Lung (tissue), 12 donors: ENCODE results near the gene SNTA1. TPM values are rescaled to one million over a fixed set of nuclear protein-coding genes. Genes with fewer than 3 reads are reported as not detected.
"Not testable (repeated sequence)": the region's sequence is repeated elsewhere in the genome, so short reads cannot be mapped to it uniquely, and the experiment has no call there.

Experiments used
- ATAC-seq: fragments of 200-7000 bp; cut with Tn5 transposase; one replicate; pipeline ENCODE4 v1.9.1; 2020; ENCODE audit warnings: moderate number of reproducible peaks; ENCODE audit not compliant: insufficient read depth, low FRiP score
- DNase-seq, 3 donors: peaks; one replicate each; pipeline ENCODE4 v3.0.0-alpha.2; 2013 to 2017
- H3K27ac ChIP-seq, 2 donors: one replicate each; pipeline ENCODE4 v1.5.1; 2013; ENCODE audit warnings: mild to moderate bottlenecking in 2 of 2, moderate library complexity in 2 of 2, control low read depth in 1 of 2, inconsistent platforms in 1 of 2, low read depth in 1 of 2, low read length in 1 of 2
- H3K27me3 ChIP-seq, 3 donors: one replicate each; pipeline ENCODE4 v1.5.1; 2013; ENCODE audit warnings: low read length in 2 of 3; ENCODE audit not compliant: control insufficient read depth in 3 of 3, insufficient read depth in 3 of 3
- H3K36me3 ChIP-seq, 4 donors: one replicate each; pipeline ENCODE4 v1.5.1; 2013; ENCODE audit warnings: low read length in 4 of 4, mild to moderate bottlenecking in 1 of 4, moderate library complexity in 1 of 4; ENCODE audit not compliant: control insufficient read depth in 4 of 4, insufficient read depth in 4 of 4
- H3K4me1 ChIP-seq, 5 donors: one replicate each; pipeline ENCODE4 v1.5.1; 2013; ENCODE audit warnings: low read length in 5 of 5, mild to moderate bottlenecking in 2 of 5, moderate library complexity in 1 of 5; ENCODE audit not compliant: control insufficient read depth in 5 of 5, insufficient read depth in 5 of 5
- H3K4me3 ChIP-seq: one replicate; pipeline ENCODE4 v1.5.1; 2013; ENCODE audit warnings: mild to moderate bottlenecking, control low read depth, moderate library complexity
- H3K9ac ChIP-seq, 2 donors: one replicate each; pipeline ENCODE4 v1.5.1; 2013; ENCODE audit warnings: low read length in 2 of 2, control low read depth in 1 of 2; ENCODE audit not compliant: insufficient read depth in 1 of 2
- H3K9me3 ChIP-seq, 4 donors: one replicate each; pipeline ENCODE4 v1.5.1; 2013; ENCODE audit warnings: low read length in 3 of 4, mild to moderate bottlenecking in 1 of 4, moderate library complexity in 1 of 4; ENCODE audit not compliant: control insufficient read depth in 4 of 4, insufficient read depth in 3 of 4
- WGBS, 2 donors: extraction: QIAGEN DNeasy Blood & Tissue Kit; methylation state at CpG; one replicate each; pipeline ENCODE4 v1.1.7; 2013; 5-methylcytosine and 5-hydroxymethylcytosine counted together
- polyA plus RNA-seq, 2 donors: library from polyadenylated mRNA; stranded (reverse); fragments of 200-250 nt; gene quantifications; one replicate each; pipeline ENCODE4 v1.2.1, GENCODE V29; 2013
- total RNA-seq, 2 donors: library from RNA; depleted of rRNA in 1 of 2; stranded (reverse); fragments of >200 nt in 1 of 2; gene quantifications; one replicate each; pipeline ENCODE4 v1.2.1, GENCODE V29; 2014 to 2021
- TF ChIP-seq, protein P1 (sequence below): IDR thresholded peaks from 2 replicates; pipeline ENCODE4 v1.5.1; 2012; ENCODE audit warnings: mild to moderate bottlenecking; ENCODE audit errors: control extremely low read depth, extremely low read depth
- donor health status: control.
- donor health status: control.
- donor health status: Bipolar disorder and iron deficiency.
- donor health status: healthy.
- donor health status: DM: yes; HTN: yes; CAD: no.

The SNTA1 gene
- total and polyA plus RNA-seq, 4 donors, result 3.7 to 9.9 (median 6.8) TPM

DNA sequence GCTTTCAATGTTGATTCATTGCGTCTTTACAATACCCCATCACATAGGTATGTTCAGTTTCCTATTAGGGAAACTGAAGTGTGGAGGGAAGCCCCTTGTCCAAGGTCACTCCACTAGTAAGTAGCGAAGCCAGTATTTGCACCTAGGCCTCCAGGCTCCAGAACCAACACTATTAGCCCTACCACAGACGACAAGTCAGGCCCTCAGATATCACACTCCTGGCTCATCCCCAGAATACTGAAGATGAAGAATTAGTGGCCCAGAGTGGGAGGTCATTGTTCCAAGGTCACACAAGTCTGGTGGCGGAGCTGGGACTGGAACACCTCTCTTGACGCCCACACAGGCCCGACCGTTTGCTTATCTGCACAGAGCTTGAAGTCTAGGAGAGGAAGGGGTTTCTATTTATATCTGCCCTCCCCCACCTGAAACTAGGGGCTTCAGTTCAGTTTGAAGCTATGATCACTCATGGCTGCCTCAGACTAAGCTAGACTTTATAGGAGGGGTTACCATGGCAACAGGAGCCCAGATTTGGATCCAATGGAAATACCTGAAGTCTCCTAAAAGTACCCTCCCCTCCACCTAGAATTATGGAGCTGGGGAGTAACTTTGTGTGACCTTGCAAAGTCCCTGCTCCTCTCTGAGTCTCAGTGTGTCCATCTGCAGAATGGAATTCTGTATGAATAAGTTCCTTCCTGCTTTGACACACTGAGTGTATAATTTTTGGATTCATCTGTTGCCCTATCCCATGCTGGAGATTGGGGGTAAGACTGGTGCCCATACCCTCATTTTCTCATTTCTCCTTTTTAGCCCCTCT lies 2.2 kb downstream of the SNTA1 start:
- Histone ChIP-seq H3K4me1 (peaks cover 2 to 16% (median 5%) of the 10 kb centered on the region in 5 donors), H3K27ac (peak overlapping the region in 1 of 2 donors; percentile 97), H3K9me3 (no peaks in the 10 kb centered on the region), H3K9ac (no peak overlapping the region), H3K4me3 (no peak overlapping the region), H3K36me3 (no peaks in the 10 kb centered on the region), H3K27me3 (no peaks in the 10 kb centered on the region)
- ATAC-seq (no peak), DNase-seq (peak in 1 of 3 donors; percentile 7)
- TF ChIP-seq, protein P1, sequence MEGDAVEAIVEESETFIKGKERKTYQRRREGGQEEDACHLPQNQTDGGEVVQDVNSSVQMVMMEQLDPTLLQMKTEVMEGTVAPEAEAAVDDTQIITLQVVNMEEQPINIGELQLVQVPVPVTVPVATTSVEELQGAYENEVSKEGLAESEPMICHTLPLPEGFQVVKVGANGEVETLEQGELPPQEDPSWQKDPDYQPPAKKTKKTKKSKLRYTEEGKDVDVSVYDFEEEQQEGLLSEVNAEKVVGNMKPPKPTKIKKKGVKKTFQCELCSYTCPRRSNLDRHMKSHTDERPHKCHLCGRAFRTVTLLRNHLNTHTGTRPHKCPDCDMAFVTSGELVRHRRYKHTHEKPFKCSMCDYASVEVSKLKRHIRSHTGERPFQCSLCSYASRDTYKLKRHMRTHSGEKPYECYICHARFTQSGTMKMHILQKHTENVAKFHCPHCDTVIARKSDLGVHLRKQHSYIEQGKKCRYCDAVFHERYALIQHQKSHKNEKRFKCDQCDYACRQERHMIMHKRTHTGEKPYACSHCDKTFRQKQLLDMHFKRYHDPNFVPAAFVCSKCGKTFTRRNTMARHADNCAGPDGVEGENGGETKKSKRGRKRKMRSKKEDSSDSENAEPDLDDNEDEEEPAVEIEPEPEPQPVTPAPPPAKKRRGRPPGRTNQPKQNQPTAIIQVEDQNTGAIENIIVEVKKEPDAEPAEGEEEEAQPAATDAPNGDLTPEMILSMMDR, result no peak
- 83 to 91% methylated on average over 7 of the region's 7 CpGs for whole genome bisulfite sequencing, 2 donors

DNA sequence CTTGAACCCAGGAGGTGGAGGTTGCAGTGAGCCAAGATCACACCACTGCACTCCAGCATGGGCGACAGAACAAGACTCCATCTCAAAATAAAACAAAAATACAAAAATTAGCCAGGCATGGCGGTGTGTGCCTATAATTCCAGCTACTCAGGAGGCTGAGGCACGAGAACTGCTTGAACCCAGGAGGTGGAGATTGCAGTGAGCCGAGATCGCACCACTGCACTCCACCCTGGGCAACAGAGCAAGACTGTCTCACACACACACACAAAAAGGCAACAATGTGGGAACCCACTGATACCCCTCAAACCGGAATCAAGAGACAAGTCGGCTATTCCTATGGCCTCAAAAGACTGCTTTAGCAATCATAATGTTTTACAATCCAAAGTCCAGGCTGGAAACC lies 3.0 kb downstream of the SNTA1 start:
- not testable (repeated sequence) for H3K9me3 ChIP-seq, ATAC-seq, H3K4me3 ChIP-seq, H3K27me3 ChIP-seq, H3K9ac ChIP-seq, DNase-seq, H3K36me3 ChIP-seq
- Histone ChIP-seq H3K27ac (peak overlapping the region in 1 of 2 donors; percentile 97), H3K4me1 (peaks cover 2 to 16% (median 5%) of the 10 kb centered on the region in 5 donors)
- 95 to 96% methylated on average over 7 of the region's 7 CpGs for WGBS, 2 donors

DNA sequence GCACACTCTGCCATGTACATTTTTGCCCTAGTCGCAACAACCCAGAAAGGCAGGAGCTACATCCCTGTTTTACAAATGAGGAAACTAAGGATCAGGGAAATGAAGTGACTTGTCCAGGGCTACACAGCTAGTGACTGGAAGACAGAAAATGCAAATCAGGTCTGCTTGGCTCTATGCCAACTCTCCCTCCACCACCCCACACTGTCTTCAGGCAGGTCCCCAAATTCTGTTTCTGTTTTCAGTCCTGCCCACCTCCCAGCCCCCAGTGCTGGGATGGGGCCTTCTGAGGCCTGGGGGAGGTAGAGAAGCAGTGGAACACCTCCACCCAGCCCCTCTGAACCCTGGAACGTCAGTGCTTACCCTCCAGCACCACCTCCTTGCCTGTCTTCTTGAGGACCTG lies 5.1 kb downstream of the SNTA1 start:
- peaks cover 2 to 13% (median 7%) of the 10 kb centered on the region in 5 donors for H3K4me1 ChIP-seq
- WGBS, 2 donors, result 86 to 93% methylated on average over 2 of the region's 2 CpGs
- H3K27me3 ChIP-seq, result no peaks in the 10 kb centered on the region
- DNase-seq (no peak), ATAC-seq (no peak)
- TF ChIP-seq, protein P1, result no peak
- H3K27ac ChIP-seq, result peak overlapping the region in 1 of 2 donors; percentile 69
- H3K9ac ChIP-seq, result peak overlapping the region in 1 of 2 donors; percentile 5
- H3K4me3 ChIP-seq, result no peak overlapping the region
- peaks cover 0 to 2% (median 0%) of the 10 kb centered on the region in 4 donors for H3K36me3 ChIP-seq
- H3K9me3 ChIP-seq, result no peaks in the 10 kb centered on the region

GRCh38 chr20:33437141-33437911 lies 6.2 kb downstream of the SNTA1 start:
- H3K4me3 ChIP-seq, result no peak overlapping the region
- no peaks in the 10 kb centered on the region for H3K9me3 ChIP-seq
- H3K36me3 ChIP-seq, result peaks cover 0 to 3% (median 0%) of the 10 kb centered on the region in 4 donors
- ATAC-seq, result no peak
- peaks cover 2 to 9% (median 5%) of the 10 kb centered on the region in 5 donors for H3K4me1 ChIP-seq
- no peak overlapping the region for H3K9ac ChIP-seq
- TF ChIP-seq, protein P1, result no peak
- 79 to 87% methylated on average over 12 of the region's 12 CpGs for WGBS, 2 donors
- no peaks in the 10 kb centered on the region for H3K27me3 ChIP-seq
- H3K27ac ChIP-seq, result peak overlapping the region in 1 of 2 donors; percentile 69
- DNase-seq, result peak; percentile 80 to 85 (median 83)
